Upper lobe of left lung (tissue), 6 donors: ENCODE measurements around the gene MYBPH. TPM values are rescaled to one million over a fixed set of nuclear protein-coding genes. Genes with fewer than 3 reads are reported as not detected.

Source experiments
- ATAC-seq, 2 donors: fragments of 200-7000 bp; cut with Tn5 transposase; one replicate each; pipeline ENCODE4 v1.9.1; 2022; ENCODE audit warnings: mild to moderate bottlenecking in 2 of 2, moderate library complexity in 2 of 2; ENCODE audit not compliant: low FRiP score in 2 of 2
- DNase-seq, 2 donors: peaks; one replicate each; pipeline ENCODE4 v3.0.0-alpha.2; 2019 to 2020
- H3K27ac ChIP-seq, 4 donors: fragments of 200-600 bp; sonication (generic); one replicate each; pipeline ENCODE4 v1.5.1; 2016 to 2019
- H3K27me3 ChIP-seq, 4 donors: fragments of 200-600 bp; sonication (generic); one replicate each; pipeline ENCODE4 v1.5.1; 2017 to 2019
- H3K36me3 ChIP-seq, 4 donors: fragments of 200-600 bp; sonication (generic); one replicate each; pipeline ENCODE4 v1.5.1; 2016 to 2019
- H3K4me1 ChIP-seq, 4 donors: fragments of 200-600 bp; sonication (generic); one replicate each; pipeline ENCODE4 v1.5.1; 2018 to 2019
- H3K4me3 ChIP-seq, 4 donors: fragments of 200-600 bp; sonication (generic); one replicate each; pipeline ENCODE4 v1.5.1; 2017 to 2019; ENCODE audit warnings: mild to moderate bottlenecking in 2 of 4, moderate library complexity in 1 of 4
- H3K9me3 ChIP-seq, 4 donors: fragments of 200-600 bp; sonication (generic); one replicate each; pipeline ENCODE4 v1.5.1; 2018 to 2019
- EP300 ChIP-seq, 4 donors: sonication (generic); formaldehyde crosslinking; IDR thresholded peaks; one replicate each; pipeline ENCODE4 v1.5.1; 2017; ENCODE audit warnings: antibody characterized with exemption in 4 of 4, control low read depth in 2 of 4
- POLR2A ChIP-seq, 4 donors: fragments of 450-650 bp; IDR thresholded peaks; one replicate each; pipeline ENCODE4 v1.5.1; 2016 to 2017; ENCODE audit warnings: antibody characterized with exemption in 4 of 4, mild to moderate bottlenecking in 2 of 4
- POLR2AphosphoS5 ChIP-seq, 2 donors: sonication (generic); formaldehyde crosslinking; IDR thresholded peaks; one replicate each; pipeline ENCODE4 v1.5.1; 2017; ENCODE audit warnings: antibody characterized with exemption in 2 of 2
- WGBS, 2 donors: methylation state at CpG; one replicate each; pipeline ENCODE4 v1.1.5; 2017 to 2018; 5-methylcytosine and 5-hydroxymethylcytosine counted together
- total RNA-seq, 6 donors: library from RNA; depleted of rRNA in 4 of 6; stranded (reverse); fragments of >200 nt in 4 of 6; gene quantifications; one replicate each; pipeline versions ENCODE4 v1.1.0 to v1.2.1, GENCODE V29; 2016 to 2021
- TF ChIP-seq, protein P1 (sequence below), 6 experiments: fragments of 450-650 bp in 4 of 6; fragments of 200-600 bp in 2 of 6; sonication (generic) in 2 of 6; IDR thresholded peaks; one replicate each; pipeline ENCODE4 v1.5.1; 2016 to 2019; ENCODE audit warnings: antibody characterized with exemption in 6 of 6
- donor health status: DM: no; HTN: no; CAD: no; lungs with moderate emphysema.
- donor health status: DM: no; HTN: yes; CAD: no; lungs with severe emphysema.

Gene MYBPH
- total RNA-seq, 6 donors from 2014 or later = 0.13 to 0.39 (median 0.15) TPM; not detected in 3

DNA sequence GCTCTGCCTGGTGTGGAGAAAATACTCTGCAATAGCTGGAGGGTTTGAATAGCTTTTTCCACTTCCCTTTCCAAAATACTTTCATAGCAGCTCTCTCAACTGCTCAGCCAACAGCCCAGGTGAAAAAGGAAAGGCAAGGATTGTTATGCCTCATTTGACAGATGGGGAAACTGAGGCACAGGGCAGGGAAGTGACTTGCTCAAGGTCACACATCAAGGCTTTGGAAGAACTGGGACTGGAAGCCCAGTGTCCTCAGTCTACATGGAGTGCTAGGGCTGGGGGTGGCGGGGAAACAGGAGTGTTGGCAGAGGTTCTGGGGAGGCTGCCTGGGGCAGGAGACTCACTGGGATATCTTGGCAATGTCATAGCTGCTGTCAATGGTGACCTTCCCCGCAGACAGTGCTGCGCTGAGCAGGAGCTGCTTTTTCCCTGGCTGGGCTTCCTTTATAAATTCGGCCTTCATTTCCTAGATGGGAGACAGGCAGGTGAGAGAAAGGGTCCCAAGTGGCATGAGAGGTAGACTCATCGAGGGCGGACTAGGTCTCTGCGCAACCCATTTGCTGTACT, 6.8 kb upstream of the MYBPH start:
- DNase-seq = no peak
- WGBS, 2 donors = 90 to 98% methylated on average over 6 to 7 of the region's 7 CpGs
- Histone ChIP-seq H3K9me3 (no peaks in the 10 kb centered on the region), H3K27me3 (no peaks in the 10 kb centered on the region), H3K4me3 (no peak overlapping the region), H3K36me3 (peaks cover 0 to 5% (median 0%) of the 10 kb centered on the region in 4 donors), H3K4me1 (peaks cover 7 to 23% (median 21%) of the 10 kb centered on the region in 4 donors), H3K27ac (no peak overlapping the region)
- ATAC-seq = no peak
- TF ChIP-seq POLR2AphosphoS5 (IDR thresholded peaks at IDR 0.05) (no peak), EP300 (IDR thresholded peaks at IDR 0.05) (no peak), POLR2A (IDR thresholded peaks at IDR 0.05) (no peak)
- TF ChIP-seq, protein P1, sequence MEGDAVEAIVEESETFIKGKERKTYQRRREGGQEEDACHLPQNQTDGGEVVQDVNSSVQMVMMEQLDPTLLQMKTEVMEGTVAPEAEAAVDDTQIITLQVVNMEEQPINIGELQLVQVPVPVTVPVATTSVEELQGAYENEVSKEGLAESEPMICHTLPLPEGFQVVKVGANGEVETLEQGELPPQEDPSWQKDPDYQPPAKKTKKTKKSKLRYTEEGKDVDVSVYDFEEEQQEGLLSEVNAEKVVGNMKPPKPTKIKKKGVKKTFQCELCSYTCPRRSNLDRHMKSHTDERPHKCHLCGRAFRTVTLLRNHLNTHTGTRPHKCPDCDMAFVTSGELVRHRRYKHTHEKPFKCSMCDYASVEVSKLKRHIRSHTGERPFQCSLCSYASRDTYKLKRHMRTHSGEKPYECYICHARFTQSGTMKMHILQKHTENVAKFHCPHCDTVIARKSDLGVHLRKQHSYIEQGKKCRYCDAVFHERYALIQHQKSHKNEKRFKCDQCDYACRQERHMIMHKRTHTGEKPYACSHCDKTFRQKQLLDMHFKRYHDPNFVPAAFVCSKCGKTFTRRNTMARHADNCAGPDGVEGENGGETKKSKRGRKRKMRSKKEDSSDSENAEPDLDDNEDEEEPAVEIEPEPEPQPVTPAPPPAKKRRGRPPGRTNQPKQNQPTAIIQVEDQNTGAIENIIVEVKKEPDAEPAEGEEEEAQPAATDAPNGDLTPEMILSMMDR (IDR thresholded peaks at IDR 0.05) = no peak

DNA sequence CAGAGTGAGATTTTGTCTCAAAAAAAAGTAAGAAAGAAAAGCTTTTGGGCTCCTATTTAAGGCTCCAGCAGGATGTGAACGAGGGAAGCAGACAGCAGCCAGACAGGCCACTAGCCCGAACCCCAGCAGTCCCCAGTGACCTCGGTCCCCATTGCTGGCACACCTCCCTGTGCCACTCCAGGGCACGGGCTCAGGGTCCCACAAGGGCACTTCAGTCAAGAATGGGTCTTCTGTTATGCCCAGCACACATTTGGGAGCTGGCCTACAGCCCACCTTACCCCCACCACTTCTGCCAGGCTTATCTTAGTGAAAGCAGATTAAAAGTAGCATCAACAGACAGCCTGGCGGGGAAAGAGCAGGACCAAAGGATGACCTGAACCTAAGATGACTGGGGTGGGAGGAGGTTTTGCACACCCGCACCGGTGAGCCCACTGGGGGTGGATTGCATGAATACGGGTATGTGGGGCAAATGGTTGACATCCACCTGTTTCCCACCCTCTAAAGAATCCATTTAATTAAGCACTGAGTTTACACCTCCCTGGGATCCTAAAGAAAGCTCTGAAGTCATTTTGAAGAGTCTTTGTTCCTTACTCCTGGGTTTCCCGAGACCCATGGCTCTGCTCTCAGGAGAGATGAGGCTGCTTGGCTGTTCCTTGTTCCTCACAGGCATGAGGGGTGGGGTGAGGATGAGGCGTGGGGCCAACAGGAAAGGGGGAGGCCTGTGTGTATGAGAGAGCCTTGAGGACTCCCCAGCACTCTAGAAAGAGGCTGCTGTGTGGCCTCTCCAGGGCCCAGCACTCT, 6.2 kb upstream of the MYBPH start:
- ATAC-seq (no peak), DNase-seq (peak in 1 of 2 donors; percentile 64)
- Histone ChIP-seq H3K4me3 (no peak overlapping the region), H3K36me3 (peaks cover 0 to 5% (median 0%) of the 10 kb centered on the region in 4 donors), H3K4me1 (peaks cover 4 to 19% (median 15%) of the 10 kb centered on the region in 4 donors), H3K27me3 (no peaks in the 10 kb centered on the region), H3K9me3 (no peaks in the 10 kb centered on the region), H3K27ac (no peak overlapping the region)
- TF ChIP-seq, protein P1 (IDR thresholded peaks at IDR 0.05) = no peak
- TF ChIP-seq POLR2A (IDR thresholded peaks at IDR 0.05) (no peak), POLR2AphosphoS5 (IDR thresholded peaks at IDR 0.05) (no peak), EP300 (IDR thresholded peaks at IDR 0.05) (no peak)
- WGBS, 2 donors = 65 to 79% methylated on average over 8 to 9 of the region's 10 CpGs

DNA sequence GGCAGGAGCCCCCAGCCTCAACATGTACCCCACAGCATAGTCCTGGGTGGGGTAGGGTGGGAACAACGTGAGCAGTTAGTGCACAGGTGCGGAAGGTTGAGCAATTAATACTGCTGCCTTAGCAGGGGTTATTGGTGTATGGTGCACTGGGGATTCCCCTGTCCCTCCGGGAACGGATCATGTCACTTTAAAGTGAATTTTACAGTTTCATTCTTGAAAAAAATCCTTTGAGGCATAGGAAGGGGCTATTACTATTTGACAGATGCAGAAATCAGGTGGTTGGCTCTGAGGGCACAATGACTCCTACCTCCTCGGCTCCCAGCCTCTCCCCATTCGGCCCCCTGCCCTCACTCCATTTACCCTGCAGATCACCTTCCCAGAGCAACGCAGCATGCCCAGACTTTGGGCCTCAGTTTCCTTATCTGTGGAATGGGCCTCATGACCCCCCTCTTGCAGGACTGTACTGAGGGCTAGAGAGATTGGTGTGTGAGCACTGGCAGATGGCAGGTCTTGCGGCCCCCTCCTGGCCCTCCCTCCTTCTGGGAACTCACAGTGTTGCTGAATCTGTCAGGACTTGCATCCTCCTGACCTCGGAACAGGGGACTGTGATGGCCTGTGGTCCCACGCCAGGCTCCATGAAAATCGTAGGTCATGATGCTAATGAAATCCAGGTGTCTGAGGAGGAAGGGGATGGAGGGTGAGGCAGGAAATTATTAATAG, 5.1 kb upstream of the MYBPH start:
- Histone ChIP-seq H3K27me3 (no peaks in the 10 kb centered on the region), H3K4me3 (no peak overlapping the region), H3K9me3 (no peaks in the 10 kb centered on the region), H3K27ac (no peak overlapping the region), H3K4me1 (peaks cover 3 to 18% (median 11%) of the 10 kb centered on the region in 4 donors), H3K36me3 (peaks cover 0 to 5% (median 0%) of the 10 kb centered on the region in 4 donors)
- no peak for ATAC-seq
- DNase-seq = no peak
- TF ChIP-seq EP300 (IDR thresholded peaks at IDR 0.05) = no peak
- TF ChIP-seq, protein P1 (IDR thresholded peaks at IDR 0.05) = no peak
- WGBS, 2 donors = 81 to 86% methylated on average over 10 to 11 of the region's 11 CpGs

DNA sequence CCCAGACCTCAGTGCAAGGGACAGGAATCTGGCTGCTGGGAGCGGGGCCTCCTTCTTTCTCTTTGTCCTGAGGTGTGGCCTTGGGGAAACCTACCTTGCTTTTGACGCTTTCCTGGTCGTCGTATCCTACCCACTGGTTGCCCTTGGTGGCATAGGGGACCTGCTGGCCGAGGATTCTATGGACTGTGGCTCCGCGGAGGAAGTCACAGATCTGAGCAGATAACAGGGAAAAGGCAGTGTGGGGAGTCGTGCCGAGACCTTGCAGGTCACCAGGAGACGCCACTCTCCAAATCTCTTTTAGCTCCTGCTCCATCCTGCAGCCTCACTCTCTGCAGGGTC, 4.0 kb upstream of the MYBPH start:
- Histone ChIP-seq H3K27ac (no peak overlapping the region), H3K4me3 (no peak overlapping the region), H3K4me1 (peaks cover 3 to 24% (median 14%) of the 10 kb centered on the region in 4 donors), H3K27me3 (no peaks in the 10 kb centered on the region), H3K36me3 (peaks cover 0 to 5% (median 0%) of the 10 kb centered on the region in 4 donors), H3K9me3 (no peaks in the 10 kb centered on the region)
- TF ChIP-seq POLR2AphosphoS5 (IDR thresholded peaks at IDR 0.05) (no peak), EP300 (IDR thresholded peaks at IDR 0.05) (no peak), POLR2A (IDR thresholded peaks at IDR 0.05) (no peak)
- TF ChIP-seq, protein P1 (IDR thresholded peaks at IDR 0.05) = no peak
- WGBS, 2 donors = 90 to 92% methylated on average over 10 of the region's 10 CpGs
- DNase-seq = no peak
- no peak for ATAC-seq
